Right atrium auricular region (tissue), 2 donors: ENCODE results near the gene FAM180B. TPM values are rescaled to one million over a fixed set of nuclear protein-coding genes. Genes with fewer than 3 reads are reported as not detected.

ENCODE experiments used
- DNase-seq: peaks from one replicate; pipeline ENCODE4 v3.0.0-alpha.2; 2019; ENCODE audit warnings: low spot score
- H3K27ac ChIP-seq, 2 donors: fragments of 200-600 bp; sonication (generic); 1 replicate in 1 of 2; 2 replicates in 1 of 2; pipeline ENCODE4 v1.5.1; 2016 to 2019
- H3K27me3 ChIP-seq, 2 donors: fragments of 200-600 bp; sonication (generic); one replicate each; pipeline versions ENCODE4 v1.5.1 to v1.6.0; 2017 to 2019
- H3K36me3 ChIP-seq: fragments of 200-600 bp; sonication (generic); one replicate; pipeline ENCODE4 v1.5.1; 2016
- H3K4me1 ChIP-seq, 2 donors: fragments of 200-600 bp; sonication (generic); one replicate each; pipeline versions ENCODE4 v1.5.1 to v1.6.0; 2017 to 2019
- H3K4me3 ChIP-seq, 2 donors: fragments of 200-600 bp; sonication (generic); 1 replicate in 1 of 2; 2 replicates in 1 of 2; pipeline ENCODE4 v1.5.1; 2017 to 2019; ENCODE audit warnings: mild to moderate bottlenecking in 1 of 2, moderate library complexity in 1 of 2
- H3K9me3 ChIP-seq, 2 donors: fragments of 200-600 bp; sonication (generic); one replicate each; pipeline ENCODE4 v1.5.1; 2019
- CTCF ChIP-seq, 2 donors: fragments of 200-600 bp; sonication (generic); IDR thresholded peaks; one replicate each; pipeline ENCODE4 v1.5.1; 2019; ENCODE audit warnings: antibody characterized with exemption in 2 of 2
- total RNA-seq, 2 donors: library from RNA; depleted of rRNA; stranded (reverse); fragments of >200 nt; gene quantifications; one replicate each; pipeline ENCODE4 v1.1.0, GENCODE V29; 2016

Gene FAM180B, protein sequence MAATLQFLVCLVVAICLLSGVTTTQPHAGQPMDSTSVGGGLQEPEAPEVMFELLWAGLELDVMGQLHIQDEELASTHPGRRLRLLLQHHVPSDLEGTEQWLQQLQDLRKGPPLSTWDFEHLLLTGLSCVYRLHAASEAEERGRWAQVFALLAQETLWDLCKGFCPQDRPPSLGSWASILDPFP
- under 1 TPM in 1 of 2 donors, not detected in 1; 0.89 TPM for total RNA-seq

DNA sequence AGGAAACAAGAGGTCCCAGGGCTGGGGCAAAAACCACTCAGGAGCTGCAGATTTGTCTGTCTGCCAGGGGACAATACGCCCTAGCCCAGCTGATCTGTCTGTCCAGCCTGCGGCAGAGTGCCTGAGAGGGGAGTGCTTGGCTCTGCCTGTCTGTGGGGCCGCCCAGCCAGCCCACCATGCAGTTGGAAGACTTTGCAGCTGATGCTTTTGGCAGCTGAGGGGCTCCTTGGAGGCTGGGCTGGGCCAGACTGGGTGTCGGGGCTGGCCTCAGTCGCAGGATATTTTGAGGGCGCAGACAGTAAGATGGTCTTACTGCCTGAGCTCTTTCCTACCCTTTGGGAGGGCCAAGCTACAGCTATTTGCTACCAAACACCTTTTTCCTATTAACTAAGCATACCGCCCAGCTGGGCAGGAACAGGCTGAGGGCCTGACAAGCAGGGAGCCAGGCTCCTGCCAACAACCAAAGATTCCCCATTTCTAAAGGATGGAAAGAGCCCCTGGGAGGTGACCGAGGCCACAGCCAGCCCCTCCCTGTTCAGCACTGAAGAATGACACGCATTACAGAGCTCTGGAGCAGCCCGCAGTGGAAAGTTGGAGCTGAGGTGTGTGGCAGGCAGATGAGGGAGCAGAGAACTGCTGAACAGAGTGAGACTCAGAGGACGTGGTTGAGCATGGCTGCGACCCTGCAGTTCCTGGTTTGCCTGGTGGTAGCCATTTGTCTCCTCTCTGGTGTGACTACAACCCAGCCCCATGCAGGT lies at the start of gene FAM180B:
TSS of gene FAM180B (plus strand) at position 581 of the 758 bp plus-strand sequence. CDS start at position 672, 91 bp downstream.
- Histone ChIP-seq H3K9me3 (no peaks in the 10 kb centered on the region), H3K4me1 (peaks cover 0 to 4% of the 10 kb centered on the region in 2 donors), H3K4me3 (no peak within 1 kb of the TSS), H3K27ac (no peak within 1 kb of the TSS), H3K36me3 (peaks cover 39% of the 10 kb centered on the region), H3K27me3 (peaks cover 3 to 4% of the 10 kb centered on the region in 2 donors)
- no peak for TF ChIP-seq CTCF (IDR thresholded peaks at IDR 0.05)
- DNase-seq = no peak

DNA sequence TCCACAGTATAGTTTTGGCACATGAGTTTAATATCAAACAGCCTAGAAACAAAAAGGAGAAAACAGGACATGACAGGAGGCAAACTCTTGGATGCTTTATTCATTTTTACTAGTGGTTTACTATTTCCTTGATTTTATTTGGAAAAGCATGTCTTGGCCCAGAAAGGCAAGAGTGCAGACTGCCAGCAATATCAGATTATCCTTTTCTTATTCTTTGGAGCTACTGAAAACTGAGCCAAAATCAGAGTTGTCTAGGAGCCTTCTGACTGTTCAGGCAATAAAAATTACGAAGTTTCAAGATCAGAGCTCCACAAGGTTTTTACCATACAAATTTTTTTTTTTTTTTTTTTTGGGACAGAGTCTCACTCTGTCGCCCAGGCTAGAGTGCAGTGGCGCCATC lies 49.6 kb upstream of the FAM180B start:
- DNase-seq = no peak
- H3K27ac ChIP-seq = no peak overlapping the region
- TF ChIP-seq CTCF (IDR thresholded peaks at IDR 0.05) = no peak
- no peaks in the 10 kb centered on the region for H3K9me3 ChIP-seq
- H3K27me3 ChIP-seq = no peaks in the 10 kb centered on the region
- no peak overlapping the region for H3K4me3 ChIP-seq
- no peaks in the 10 kb centered on the region for H3K36me3 ChIP-seq
- peaks cover 3 to 79% of the 10 kb centered on the region in 2 donors for H3K4me1 ChIP-seq

DNA sequence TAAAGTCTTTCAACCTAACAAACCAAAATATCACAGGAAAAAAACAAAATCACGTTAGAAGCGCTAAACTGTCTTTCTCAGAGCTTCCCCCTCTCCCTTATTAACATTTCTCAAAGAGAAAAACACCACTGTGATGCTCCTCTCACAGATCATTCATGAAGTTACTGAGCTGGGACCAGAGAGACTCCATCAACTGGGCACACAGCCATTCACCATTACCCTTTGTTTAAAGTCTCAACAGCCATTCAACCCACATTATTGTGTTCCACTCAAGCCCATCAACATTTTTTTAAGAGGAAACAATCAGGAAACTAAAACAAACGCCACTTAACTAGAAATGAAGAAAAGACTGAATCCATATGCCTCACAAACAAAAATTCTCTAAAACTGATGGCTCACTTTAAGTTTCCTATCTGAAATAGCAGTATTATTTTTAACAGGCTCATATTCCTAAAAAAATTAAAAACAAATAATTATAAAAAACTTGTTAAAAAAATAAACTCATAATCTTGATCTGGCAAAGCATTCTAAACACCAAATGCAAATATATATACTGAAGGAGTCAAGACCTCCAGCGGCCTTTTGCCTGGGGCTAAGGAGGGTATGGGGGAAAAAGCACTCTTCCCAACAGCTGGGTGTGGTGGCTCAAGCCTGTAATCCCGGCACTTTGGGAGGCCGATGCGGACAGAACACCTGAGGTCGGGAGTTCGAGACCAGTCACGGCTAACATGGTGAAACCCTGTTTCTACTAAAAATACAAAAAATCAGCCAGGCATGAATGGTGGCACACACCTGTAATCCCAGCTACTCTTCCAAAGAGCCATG lies 47.5 kb upstream of the FAM180B start:
- Histone ChIP-seq H3K36me3 (no peaks in the 10 kb centered on the region), H3K27me3 (no peaks in the 10 kb centered on the region), H3K9me3 (no peaks in the 10 kb centered on the region), H3K27ac (no peak overlapping the region), H3K4me1 (peaks cover 0 to 62% of the 10 kb centered on the region in 2 donors), H3K4me3 (no peak overlapping the region)
- no peak for TF ChIP-seq CTCF (IDR thresholded peaks at IDR 0.05)
- DNase-seq = no peak

- TF ChIP-seq CTCF (IDR thresholded peaks at IDR 0.05) = no peak
- Histone ChIP-seq H3K4me3 (no peak overlapping the region), H3K27me3 (no peaks in the 10 kb centered on the region), H3K36me3 (no peaks in the 10 kb centered on the region), H3K27ac (no peak overlapping the region), H3K9me3 (no peaks in the 10 kb centered on the region), H3K4me1 (peaks cover 0 to 62% of the 10 kb centered on the region in 2 donors)
- DNase-seq = no peak
Measured at GRCh38 chr11:47539681-47540039, 46.8 kb upstream of the FAM180B start.

DNA sequence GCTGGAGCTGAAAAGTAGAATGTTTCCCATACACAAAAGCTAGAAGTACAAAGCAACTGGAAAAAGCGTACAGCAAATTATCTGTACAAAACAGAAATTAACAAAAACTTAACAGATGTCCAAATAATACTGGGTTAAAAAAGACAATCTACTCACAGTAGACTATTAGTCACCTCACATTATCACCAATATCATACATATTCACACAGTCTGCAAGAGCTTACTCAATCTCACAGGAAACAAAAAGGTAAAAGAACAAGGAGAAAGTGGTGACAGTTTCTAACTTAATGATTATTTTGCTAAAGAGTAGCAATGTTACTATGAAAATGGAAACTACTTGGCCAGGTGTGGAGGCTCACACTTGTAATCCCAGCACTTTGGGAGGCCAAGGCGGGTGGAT lies 45.4 kb upstream of the FAM180B start:
- Histone ChIP-seq H3K27me3 (no peaks in the 10 kb centered on the region), H3K9me3 (no peaks in the 10 kb centered on the region), H3K4me3 (no peak overlapping the region), H3K4me1 (peaks cover 0 to 51% of the 10 kb centered on the region in 2 donors), H3K27ac (no peak overlapping the region), H3K36me3 (no peaks in the 10 kb centered on the region)
- TF ChIP-seq CTCF (IDR thresholded peaks at IDR 0.05) = no peak
- no peak for DNase-seq
